ENCODE results near the gene PGGT1B. TPM values are rescaled to one million over a fixed set of nuclear protein-coding genes. Genes with fewer than 3 reads are reported as not detected.
A peak's percentile ranks its signal among the peaks of the same experiment; 100 is the strongest.

Gene PGGT1B
- total and polyA plus RNA-seq, 9 of the 15 experiments (the other 6 are each of a cell fraction or from before 2014, with no cell fraction given), result 5.3 to 33.7 (median 19.8) TPM

GRCh38 chr5:115184770-115185169, 77.9 kb downstream of the PGGT1B start (continued):
- TF ChIP-seq, protein P1, sequence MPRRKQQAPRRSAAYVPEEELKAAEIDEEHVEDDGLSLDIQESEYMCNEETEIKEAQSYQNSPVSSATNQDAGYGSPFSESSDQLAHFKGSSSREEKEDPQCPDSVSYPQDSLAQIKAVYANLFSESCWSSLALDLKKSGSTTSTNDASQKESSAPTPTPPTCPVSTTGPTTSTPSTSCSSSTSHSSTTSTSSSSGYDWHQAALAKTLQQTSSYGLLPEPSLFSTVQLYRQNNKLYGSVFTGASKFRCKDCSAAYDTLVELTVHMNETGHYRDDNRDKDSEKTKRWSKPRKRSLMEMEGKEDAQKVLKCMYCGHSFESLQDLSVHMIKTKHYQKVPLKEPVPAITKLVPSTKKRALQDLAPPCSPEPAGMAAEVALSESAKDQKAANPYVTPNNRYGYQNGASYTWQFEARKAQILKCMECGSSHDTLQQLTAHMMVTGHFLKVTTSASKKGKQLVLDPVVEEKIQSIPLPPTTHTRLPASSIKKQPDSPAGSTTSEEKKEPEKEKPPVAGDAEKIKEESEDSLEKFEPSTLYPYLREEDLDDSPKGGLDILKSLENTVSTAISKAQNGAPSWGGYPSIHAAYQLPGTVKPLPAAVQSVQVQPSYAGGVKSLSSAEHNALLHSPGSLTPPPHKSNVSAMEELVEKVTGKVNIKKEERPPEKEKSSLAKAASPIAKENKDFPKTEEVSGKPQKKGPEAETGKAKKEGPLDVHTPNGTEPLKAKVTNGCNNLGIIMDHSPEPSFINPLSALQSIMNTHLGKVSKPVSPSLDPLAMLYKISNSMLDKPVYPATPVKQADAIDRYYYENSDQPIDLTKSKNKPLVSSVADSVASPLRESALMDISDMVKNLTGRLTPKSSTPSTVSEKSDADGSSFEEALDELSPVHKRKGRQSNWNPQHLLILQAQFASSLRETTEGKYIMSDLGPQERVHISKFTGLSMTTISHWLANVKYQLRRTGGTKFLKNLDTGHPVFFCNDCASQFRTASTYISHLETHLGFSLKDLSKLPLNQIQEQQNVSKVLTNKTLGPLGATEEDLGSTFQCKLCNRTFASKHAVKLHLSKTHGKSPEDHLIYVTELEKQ (CRISPR knock-in tag; IDR thresholded peaks at IDR 0.05), result no peak
- TF ChIP-seq MAFK (IDR thresholded peaks at IDR 0.05; ENCODE audit: low read length) (peak; percentile 69; the same call in 1 of the 2 replicates), SETDB1 (IDR thresholded peaks at IDR 0.05; ENCODE audit: low read length) (no peak), ZNF398 (CRISPR knock-in tag; IDR thresholded peaks at IDR 0.05) (no peak), ATF4 (CRISPR knock-in tag; IDR thresholded peaks at IDR 0.05) (no peak), SP2 (IDR thresholded peaks at IDR 0.05; ENCODE audit: extremely low read depth, low read depth, low read length, poor library complexity, severe bottlenecking) (no peak), TAF7 (tag; IDR thresholded peaks at IDR 0.05) (no peak), MAFF (IDR thresholded peaks at IDR 0.05; ENCODE audit: low read length) (peak; percentile 78), ZNF41 (CRISPR knock-in tag; conservative IDR thresholded peaks at IDR 0.05) (no peak), ZNF24 (IDR thresholded peaks at IDR 0.05) (no peak), ZC3H8 (IDR thresholded peaks at IDR 0.05) (no peak), GABPA (tag; conservative IDR thresholded peaks at IDR 0.05; ENCODE audit: low read depth) (no peak), MEF2A (IDR thresholded peaks at IDR 0.05; ENCODE audit: control insufficient read depth, low read depth, low read length) (no peak), NFE2 (IDR thresholded peaks at IDR 0.05; ENCODE audit: low read depth) (peak; percentile 80), ZNF184 (CRISPR knock-in tag; IDR thresholded peaks at IDR 0.05) (no peak)
- TF ChIP-seq, protein P2, sequence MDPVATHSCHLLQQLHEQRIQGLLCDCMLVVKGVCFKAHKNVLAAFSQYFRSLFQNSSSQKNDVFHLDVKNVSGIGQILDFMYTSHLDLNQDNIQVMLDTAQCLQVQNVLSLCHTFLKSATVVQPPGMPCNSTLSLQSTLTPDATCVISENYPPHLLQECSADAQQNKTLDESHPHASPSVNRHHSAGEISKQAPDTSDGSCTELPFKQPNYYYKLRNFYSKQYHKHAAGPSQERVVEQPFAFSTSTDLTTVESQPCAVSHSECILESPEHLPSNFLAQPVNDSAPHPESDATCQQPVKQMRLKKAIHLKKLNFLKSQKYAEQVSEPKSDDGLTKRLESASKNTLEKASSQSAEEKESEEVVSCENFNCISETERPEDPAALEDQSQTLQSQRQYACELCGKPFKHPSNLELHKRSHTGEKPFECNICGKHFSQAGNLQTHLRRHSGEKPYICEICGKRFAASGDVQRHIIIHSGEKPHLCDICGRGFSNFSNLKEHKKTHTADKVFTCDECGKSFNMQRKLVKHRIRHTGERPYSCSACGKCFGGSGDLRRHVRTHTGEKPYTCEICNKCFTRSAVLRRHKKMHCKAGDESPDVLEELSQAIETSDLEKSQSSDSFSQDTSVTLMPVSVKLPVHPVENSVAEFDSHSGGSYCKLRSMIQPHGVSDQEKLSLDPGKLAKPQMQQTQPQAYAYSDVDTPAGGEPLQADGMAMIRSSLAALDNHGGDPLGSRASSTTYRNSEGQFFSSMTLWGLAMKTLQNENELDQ (CRISPR knock-in tag; IDR thresholded peaks at IDR 0.05; ENCODE audit: borderline replicate concordance), result no peak
- TF ChIP-seq, protein P3, sequence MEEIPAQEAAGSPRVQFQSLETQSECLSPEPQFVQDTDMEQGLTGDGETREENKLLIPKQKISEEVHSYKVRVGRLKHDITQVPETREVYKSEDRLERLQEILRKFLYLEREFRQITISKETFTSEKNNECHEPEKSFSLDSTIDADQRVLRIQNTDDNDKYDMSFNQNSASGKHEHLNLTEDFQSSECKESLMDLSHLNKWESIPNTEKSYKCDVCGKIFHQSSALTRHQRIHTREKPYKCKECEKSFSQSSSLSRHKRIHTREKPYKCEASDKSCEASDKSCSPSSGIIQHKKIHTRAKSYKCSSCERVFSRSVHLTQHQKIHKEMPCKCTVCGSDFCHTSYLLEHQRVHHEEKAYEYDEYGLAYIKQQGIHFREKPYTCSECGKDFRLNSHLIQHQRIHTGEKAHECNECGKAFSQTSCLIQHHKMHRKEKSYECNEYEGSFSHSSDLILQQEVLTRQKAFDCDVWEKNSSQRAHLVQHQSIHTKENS (CRISPR knock-in tag; IDR thresholded peaks at IDR 0.05), result no peak
- TF ChIP-seq, protein P4, sequence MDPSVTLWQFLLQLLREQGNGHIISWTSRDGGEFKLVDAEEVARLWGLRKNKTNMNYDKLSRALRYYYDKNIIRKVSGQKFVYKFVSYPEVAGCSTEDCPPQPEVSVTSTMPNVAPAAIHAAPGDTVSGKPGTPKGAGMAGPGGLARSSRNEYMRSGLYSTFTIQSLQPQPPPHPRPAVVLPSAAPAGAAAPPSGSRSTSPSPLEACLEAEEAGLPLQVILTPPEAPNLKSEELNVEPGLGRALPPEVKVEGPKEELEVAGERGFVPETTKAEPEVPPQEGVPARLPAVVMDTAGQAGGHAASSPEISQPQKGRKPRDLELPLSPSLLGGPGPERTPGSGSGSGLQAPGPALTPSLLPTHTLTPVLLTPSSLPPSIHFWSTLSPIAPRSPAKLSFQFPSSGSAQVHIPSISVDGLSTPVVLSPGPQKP (CRISPR knock-in tag; IDR thresholded peaks at IDR 0.05), result no peak
